Stimulated activated CD8-positive, alpha-beta memory T cell treated with anti-CD3 and anti-CD28 coated beads, Interleukin-12 subunit alpha, Interleukin-12 subunit beta, amount 100 ng/mL, for 24 hours (primary cell): ENCODE results near the gene FBXL5.

Experiments
- DNase-seq: peaks from one replicate; pipeline ENCODE4 v3.0.0-alpha.2; 2020; ENCODE audit errors: extremely low read depth

Gene FBXL5

DNA sequence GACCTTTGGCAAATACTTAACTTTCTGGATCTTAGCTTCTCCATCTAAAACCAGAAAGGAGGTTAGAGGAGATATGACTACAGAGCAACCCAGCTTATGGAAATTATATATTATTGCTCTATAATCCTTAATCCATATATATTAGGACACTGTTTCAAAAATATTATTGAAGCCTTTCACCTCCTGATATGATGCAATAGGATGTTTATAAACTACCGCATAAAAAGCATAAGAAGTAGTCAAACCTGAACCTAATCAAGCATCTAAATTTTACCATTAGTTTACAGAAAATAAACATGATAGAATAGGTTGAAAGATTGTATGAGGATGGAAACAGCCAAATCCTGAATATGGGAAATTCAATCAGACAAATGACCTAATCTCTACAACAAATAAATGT is 20.9 kb upstream of the FBXL5 start:
- DNase-seq: no peak

DNA sequence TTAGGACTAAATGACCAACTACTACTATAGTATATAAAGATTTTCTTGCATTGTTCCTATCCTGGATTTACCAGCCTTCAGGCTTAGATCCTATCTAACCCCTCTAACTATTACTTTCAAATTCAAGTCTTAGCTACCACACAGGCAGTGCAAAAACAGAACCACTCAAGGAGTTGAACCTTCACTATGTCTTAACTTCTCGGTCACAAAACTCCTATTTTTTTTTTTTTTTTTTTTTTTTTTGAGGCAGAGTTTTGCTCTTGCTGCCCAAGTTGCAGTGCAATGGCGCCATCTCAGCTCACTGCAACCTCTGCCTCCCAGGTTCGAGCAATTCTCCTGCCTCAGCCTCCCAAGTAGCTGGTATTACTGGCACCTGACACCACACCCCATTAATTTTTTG is 20.2 kb upstream of the FBXL5 start:
- DNase-seq: no peak

DNA sequence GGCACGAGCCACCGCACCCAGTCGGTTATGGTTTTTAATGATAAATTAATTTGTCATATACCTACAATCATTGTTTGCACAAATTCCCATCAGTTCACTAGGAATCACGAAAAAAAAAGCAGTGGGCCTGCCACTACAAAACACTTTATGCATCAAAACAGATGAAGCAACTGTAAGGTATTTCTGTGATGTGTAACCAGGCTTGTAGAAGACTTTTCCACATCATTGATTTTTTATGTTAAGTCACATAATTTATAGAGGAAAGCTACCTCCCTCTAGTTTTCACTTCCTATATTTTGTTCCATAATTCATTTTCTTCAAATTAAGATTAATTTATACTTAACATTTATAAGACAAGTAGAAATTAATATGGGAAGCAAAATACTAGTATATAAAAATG is 19.8 kb upstream of the FBXL5 start:
- DNase-seq: no peak

DNA sequence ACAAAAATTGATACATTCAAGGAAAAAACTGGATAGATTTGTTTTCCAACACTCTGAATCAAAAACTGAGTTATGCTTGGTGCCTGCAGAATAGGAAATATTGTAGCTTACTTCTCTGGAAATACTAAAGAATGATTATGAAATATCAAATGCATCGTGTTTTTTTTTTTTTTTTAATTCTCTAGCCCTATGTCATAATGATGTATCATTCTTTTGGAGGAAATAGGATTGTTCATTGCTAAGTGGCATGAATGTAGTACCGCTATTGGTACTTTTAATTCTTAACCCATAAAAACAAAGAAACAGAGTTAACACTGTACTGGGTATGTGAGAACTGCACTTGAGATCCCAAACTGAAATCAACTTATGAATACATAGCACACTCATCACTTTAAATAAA is 18.9 kb upstream of the FBXL5 start:
- DNase-seq: no peak

DNA sequence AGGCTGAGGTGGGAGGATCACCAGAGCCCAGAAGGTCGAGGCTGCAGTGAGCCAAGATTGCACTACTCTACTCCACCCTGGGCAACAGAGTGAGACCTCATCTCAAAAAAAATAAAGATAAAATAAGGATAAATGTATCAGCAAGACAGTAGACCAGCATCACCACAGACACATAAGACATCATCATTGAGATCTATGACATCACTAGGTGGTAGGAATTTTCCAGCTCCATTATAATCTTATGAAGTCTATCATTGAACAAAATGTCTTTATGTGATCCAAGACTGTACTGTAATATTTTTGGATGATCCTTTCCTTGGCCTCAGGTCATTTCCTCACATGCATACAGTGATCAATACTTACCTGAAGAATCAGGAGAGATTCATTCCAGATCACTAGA is 18.2 kb upstream of the FBXL5 start:
- no peak for DNase-seq

DNA sequence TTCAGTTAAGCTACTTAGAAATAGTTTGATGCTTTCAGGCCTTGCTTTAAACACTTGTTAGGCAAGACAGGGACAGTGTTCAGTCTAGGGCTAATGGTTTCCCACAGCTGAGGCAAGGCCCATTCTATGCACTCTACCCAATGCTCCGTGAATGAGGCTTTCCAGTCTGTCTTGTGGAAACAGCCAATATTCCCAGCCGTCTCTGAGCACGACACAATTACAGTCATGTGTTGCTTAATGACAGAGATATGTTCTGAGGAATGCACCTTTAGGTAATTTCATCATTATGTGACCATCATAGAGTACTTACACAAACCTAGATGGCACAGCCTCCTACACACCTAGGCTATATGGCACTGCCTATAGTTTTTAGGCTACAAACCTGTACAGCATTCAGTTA is 16.9 kb upstream of the FBXL5 start:
- no peak for DNase-seq

DNA sequence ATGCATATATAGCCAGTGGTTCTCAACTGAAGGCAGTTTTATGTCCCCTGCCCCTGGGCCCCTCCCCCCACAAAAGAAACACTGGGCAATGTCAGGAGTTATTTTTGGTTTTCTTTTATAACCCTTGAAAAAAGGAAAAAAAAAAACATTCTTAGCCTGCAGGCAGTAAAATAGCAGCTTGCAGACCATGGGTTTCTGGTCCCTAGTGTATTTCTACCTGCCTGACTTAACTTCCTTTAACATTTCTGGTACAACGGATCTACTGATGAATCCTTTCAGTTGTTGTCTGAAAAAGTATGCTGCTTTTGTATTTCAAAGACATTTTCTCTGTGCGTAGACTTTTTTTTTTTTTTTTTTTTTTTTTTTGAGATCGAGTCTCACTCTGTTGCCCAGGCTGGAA is 15.4 kb upstream of the FBXL5 start:
- DNase-seq: no peak

DNA sequence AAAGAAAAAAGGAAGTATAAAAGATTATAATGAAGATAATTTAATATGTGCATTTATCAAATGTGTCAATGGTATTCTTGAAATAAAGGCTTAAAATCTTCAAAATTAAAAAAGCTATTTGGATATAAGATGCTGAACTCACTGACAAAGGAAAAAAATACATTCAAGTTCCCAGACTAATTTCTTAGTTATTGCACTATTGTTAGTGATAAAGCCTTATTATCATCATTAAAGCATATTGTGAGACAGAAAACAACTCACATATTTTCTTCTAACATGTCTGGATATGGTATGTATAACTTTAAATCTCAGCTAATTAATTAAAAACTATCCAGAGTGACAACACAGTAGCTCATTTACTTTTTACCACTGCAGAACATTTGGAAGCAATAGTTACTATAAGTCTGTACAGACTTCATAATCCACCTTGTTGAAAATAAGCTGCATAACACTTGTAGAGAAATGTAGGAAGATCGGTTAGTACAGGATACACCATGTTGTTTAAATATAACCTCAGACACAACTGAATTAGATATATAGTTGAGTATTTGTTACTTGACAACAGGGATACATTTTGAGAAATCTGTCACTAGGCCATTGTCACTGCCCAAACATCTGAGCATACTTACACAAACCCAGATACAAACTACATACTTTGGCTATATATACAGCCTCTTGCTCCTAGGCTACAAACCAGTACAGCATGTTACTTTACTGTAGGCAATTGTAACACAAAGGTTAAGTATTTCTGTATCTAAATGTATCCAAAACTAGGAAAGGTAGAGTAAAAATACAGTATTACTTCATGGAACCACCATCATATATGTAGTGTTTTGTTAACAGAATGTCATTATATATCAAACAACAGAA is 13.6 kb upstream of the FBXL5 start:
- DNase-seq: no peak

DNA sequence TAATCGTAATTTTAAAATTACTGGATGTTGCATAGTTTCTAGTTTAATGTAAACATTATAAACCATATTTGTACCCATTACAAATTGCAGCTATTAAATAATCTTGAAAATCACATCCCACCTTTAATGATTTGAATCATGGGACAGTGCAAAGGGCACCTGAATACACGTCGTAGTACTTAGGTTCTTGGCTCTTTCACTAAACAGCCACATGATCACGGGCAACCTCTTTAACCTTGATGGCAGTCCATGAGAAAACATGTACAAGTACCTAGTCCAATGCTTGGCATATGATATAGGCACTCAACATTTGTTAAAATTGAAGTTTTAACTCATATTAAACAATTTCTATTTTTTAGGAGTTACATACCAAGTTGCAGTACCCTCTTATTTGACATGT is 11.8 kb upstream of the FBXL5 start:
- DNase-seq: no peak

DNA sequence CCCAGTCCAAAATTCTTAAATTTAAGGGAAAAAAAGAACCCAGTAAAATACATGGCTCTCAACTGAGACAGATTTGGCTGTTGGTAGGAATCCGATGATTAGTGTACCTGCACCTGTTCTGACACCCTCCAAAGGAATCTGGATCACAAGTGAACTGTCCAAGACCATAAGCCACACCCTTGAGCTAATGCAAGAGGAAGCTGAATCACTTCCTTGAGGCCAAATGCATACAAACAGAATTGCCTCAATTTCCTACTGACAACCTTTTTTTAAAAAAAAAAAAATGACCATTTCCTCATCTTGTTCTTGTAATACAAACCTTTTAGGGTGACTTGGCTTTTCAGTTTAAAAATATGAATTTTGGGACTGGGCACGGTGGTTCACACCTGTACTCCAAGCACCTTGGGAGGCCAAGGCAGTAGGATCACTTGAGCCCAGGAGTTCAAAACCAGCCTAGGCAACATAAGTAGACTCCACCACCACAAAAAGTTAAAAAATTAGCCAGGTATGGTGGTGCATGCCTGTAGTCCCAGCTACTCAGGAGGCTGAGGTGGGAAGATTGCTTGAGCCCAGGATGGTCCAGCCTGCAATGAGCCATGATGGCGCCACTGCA is 10.7 kb upstream of the FBXL5 start:
- no peak for DNase-seq

DNA sequence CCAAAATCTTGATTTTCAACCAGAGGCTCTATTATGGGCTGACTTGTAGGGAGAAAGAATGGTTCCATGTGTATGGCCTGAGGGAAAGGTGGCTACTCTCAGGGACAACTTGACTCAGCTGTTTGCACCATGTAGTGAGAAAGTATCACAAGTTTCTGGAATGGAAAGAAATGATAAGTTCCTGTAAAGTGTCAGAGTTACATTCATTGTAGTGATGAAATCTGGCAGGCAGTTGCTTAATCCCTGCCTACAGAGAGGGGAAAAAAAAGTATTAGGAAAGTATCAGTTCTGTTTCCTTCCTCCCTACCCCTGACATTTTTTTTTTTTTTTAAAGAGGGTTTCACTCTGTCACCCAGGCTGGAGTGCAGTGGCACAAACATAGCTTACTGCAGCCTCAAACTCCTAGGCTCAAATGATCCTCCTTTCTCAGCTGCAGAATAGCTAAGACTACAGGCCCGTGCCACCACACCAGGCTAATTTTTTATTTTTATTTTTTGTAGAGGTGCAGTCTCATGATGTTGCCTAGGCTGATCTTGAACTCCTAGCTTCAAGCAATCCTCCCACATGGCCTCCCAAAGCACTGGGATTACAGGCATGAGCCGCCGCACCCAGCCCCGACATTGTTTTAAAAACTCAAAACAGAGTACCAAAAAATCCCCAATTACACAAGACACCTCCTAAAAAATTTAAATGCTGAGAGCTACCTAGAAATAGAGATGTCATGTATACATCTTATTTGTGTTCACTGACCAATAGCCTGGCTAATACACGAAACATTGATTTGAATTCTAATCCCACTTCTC is 4.8 kb upstream of the FBXL5 start:
- DNase-seq: no peak

DNA sequence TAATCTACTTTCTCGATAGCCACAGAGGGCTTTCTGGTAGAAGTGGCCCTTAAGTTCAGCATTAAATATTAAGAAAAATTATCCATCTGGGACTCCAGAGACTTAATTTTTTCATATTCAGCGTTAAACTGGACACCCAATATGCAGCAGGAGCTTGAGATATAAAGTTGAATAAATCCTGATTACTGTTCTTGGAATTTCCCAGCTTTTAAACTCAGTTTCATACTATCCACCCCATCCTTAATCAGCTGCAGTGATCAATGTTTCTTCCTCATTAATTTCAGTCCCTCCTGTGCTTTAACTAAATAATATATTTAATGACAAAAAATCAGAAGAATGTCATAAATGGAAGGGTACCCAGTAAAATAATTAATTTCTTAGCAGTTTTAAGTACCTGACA is 3.6 kb upstream of the FBXL5 start:
- DNase-seq: no peak

DNA sequence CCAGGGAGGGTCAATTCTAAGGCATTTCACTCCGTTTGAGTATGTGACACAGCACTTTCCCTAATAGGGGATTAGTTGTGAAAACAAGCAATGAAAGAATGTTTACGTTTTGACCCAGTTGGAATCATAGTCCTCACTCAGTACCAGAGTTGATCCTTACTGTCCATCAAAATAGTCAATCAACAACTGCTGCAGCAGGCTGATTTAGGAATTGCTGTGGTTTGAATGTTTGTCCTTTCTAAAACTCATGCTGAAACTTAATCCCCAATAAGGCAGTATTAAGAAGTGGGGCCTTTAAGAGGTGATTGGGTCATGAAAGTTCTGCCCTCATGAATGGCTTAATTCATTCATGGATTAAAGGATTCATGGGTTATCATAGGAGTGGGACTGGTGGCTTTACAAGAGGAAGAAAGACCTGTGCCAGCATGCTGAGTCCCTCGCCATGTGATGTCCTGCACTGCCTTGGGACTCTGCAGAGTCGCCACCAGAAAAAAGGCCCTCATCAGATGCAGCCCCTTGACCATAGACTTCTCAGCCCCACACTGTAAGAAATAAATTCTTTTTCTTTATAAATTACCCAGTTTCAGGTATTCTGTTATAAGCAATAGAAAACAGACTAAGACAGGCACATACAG is 3.1 kb upstream of the FBXL5 start:
- DNase-seq: no peak

DNA sequence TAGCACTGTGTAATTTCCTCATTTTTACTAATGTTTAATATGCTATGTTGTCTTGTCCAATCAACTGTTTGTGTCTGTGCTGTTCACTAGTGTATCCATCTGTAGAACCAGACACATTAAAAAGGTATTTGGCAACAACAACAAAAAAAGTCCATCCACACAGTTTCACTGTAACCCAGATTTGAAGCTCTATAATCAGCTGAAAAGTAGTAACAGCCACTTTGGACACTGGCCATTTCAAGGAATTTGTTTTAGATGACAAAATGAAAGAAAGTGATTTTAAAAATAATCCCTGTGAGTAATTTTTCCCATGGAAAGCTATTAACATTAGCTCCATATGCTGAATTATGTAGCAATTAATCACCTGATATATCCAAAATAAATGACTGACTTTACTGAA is 2.2 kb upstream of the FBXL5 start:
- DNase-seq: no peak

DNA sequence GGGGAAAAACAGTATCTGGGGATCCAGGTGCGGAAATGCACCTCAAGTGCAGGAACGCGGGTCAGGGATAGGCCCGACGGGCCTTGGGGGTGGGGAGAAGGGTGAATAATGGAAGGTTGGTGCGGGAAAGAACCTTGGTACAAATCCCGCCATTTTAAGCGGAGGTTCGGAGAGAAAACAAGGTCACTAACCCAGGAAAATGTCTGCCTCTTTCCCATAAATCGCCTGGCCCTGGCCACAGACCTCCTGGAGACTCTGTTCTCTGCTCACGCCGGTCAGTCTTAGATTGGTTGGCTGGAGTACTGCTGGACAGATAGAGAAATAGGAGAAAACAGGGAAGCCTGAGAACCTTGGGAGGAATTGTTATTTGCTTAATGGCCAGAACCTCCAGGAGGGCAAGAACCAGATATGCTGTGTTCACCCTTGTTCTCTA is 897 bp upstream of the FBXL5 start:
- no peak for DNase-seq

DNA sequence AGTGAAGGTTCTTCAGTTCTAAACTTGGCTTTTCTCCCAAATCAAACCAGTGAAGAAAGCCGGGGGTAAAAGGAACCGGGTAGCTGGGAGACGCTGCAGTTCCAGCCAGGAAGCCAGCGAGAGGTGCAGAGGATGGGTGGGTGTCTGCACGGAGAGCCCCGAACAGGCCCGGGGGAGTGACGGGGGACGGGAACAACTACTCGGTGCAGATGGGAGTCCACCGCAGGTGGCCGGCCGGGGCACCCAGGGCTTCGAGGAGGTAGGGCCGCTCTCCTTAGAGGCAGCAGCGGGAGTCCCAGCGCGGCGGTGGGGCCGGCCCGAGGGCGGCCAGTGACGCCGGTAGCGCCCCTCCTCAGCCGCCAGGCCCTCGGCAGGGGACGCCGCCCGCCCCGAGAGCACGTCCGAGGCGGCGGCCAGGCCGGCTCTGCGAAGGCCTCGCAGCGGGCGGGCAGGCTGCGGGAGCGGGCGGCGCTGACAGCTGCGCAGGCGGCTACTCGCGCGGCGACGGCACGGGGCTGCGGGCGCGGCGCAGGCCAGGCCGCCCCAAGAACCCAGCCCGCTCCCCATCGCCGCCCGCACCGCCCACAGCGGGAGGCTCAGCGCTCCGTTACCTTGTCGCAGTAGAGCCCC is 449 bp downstream of the FBXL5 start:
- DNase-seq: peak; percentile 16

DNA sequence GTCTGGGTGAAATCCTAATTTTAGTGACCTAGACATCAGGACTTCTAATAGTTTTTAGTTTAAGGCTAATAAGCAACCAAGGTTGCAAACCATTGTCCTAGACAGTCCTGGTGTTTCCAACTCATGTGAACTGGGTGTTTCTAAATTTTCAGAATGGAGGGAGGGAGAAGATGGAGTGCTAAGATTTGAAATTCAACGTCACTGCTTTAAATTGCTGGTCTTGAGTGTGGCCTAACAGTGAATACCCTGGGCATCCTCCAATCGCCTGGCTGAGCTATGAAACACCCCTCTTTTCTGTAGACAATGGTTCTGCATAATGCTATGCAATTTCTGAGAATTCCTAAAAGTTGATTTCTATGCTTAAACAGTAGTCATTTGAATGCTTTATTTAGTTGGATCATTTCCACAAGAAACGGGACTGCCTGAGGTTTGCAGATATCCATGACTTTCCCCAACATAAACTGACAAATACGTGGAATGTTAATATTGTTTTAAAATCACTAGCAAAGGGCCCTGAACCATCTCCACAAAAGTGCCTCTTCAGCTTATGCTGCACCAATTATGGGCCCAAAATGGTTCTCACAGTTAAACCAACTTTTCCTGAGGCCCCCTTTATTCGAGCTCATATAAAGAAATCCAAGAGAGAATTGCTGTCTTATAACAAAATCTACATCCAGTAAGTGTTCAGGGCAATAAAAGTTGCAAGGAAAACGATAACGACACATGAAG is 1.1 kb downstream of the FBXL5 start:
- no peak for DNase-seq

DNA sequence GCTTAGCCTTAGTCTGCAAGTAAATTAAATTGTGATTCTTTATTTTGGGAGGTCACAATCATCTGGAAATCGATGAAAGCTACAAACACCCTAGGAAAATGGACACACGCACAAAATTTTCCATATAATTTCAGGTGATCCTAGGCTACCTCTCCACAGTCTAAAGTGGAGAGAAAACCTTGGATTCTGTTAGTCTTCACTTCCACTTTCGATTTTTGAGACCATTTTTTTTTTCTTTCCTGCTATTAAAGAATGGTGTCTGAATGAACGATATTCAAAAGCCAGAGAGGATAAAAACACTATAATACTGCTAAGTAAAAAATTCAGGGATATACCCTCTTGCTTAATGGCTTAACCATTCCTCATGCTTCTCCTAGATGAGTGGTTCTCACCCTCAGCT is 1.7 kb downstream of the FBXL5 start:
- no peak for DNase-seq

DNA sequence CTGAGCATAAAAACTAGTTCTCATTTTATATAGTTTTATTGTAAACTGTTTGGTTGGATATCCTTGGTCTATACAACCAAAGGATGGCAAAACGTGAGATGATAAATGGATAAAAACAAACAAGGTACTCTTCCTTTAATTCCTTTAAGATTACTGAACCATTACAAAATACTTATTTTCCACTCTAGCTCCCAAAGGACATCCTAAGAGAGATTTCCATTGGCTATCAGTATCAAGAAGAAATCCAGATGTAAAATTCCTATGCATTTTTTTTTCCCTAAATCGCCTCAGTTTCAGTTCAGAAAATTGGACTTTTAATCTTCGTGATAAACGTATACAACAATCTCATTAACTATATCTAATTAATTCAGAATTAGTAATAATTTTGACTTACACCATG is 2.3 kb downstream of the FBXL5 start:
- no peak for DNase-seq

DNA sequence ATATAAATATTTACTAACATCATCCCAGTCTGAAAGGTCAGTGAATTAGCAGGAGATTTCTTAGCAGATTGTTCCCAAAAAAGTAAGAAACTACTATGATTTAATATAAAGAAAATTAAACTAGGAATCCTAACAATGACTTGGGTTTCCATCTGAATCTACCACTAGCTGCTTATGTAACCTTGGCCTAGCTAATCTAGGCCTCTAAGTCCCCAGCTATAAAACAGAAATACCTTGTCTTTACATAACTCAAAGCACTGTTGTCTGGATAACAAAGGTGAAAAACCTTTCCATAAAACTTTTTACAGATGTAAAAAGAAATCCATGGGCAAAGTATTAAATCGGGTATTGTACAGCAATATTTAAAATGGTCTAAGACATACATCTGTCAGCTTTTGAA is 3.0 kb downstream of the FBXL5 start:
- no peak for DNase-seq

DNA sequence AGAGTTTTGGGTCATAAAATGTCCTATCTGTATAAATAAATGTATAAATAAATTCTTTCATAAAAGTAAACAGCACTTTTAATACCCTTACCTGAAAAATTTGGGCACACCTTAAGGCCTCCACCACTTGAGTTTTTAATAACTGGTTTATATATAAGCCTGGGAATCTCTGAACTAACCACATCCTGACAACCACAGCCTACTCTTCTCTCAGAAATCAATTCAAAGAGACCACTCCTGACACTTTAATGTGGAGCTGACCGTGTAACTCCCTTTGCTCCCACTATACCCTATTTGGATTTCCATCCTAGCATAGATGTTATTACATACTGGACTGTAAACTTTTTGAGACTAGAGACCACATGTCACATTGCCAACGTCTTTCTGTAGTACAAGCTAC is 3.5 kb downstream of the FBXL5 start:
- DNase-seq: no peak
